ENCODE results near the gene RHBDD1.

Gene RHBDD1

GRCh38 chr2:226794751-226795171 lies 41.1 kb upstream of the RHBDD1 start:
- Histone ChIP-seq H3K4me1 (ENCODE audit: insufficient read depth, poor library complexity, severe bottlenecking) (peaks cover 9% of the 10 kb centered on the region), H3K27me3 (ENCODE audit: insufficient read depth, poor library complexity, severe bottlenecking) (no peaks in the 10 kb centered on the region), H3K9me3 (ENCODE audit: severe bottlenecking) (no peaks in the 10 kb centered on the region), H3K27ac (ENCODE audit: poor library complexity, severe bottlenecking) (peak overlapping the region; percentile 93), H3K4me3 (ENCODE audit: severe bottlenecking) (peak overlapping the region; percentile 63), H3K36me3 (ENCODE audit: low read depth) (peaks cover 74% of the 10 kb centered on the region)
- DNase-seq (ENCODE audit: low spot score) (no peak), ATAC-seq (ENCODE audit: low read depth) (no peak)
- no peak for TF ChIP-seq CTCF (IDR thresholded peaks at IDR 0.05; ENCODE audit: poor library complexity, severe bottlenecking)

DNA sequence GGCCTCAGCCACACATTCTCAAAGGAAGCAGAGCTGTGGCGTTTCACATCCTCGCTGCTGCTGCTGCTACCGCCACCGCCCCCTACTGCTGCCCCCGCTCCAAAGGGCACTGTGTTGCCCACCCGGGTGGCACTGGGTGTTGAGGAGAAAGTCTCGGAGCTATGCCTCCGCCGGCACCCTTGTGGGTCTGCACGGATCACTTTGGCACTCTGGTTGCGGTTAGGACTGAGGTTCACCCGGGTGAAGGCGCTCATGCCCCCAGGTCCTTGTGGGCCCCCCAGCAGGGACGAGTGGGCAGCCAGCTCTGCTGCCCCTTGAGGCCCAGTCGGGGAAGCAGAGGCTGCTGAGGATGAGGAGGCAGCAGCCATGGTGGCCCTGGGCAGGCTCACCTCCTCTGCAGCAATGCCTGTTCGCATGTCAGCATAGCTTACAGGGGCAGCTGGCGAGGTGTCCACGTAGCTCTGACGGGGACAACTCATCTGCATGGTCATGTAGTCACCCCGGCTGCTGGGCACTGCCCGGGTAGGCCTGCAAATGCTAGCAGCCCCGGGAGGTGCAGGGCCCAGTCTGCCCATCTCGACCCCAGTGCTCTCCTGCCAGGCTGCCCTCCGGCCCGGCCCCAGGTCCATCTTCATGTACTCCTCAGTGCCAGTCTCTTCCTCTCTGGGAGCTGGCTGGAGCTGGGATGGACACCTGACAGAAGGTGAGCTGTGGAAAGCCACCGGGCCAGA lies 40.4 kb upstream of the RHBDD1 start:
- Histone ChIP-seq H3K4me1 (ENCODE audit: insufficient read depth, poor library complexity, severe bottlenecking) (peaks cover 7% of the 10 kb centered on the region), H3K9me3 (ENCODE audit: severe bottlenecking) (no peaks in the 10 kb centered on the region), H3K27me3 (ENCODE audit: insufficient read depth, poor library complexity, severe bottlenecking) (no peaks in the 10 kb centered on the region), H3K36me3 (ENCODE audit: low read depth) (peaks cover 68% of the 10 kb centered on the region), H3K4me3 (ENCODE audit: severe bottlenecking) (peak overlapping the region; percentile 63), H3K27ac (ENCODE audit: poor library complexity, severe bottlenecking) (peak overlapping the region; percentile 93)
- DNase-seq (ENCODE audit: low spot score): peak; percentile 68
- peak; percentile 2; the same call in 1 of the 3 replicates for ATAC-seq (ENCODE audit: low read depth)
- peak; percentile 13 for TF ChIP-seq CTCF (IDR thresholded peaks at IDR 0.05; ENCODE audit: poor library complexity, severe bottlenecking)

GRCh38 chr2:226796012-226796839 lies 39.6 kb upstream of the RHBDD1 start:
- peak overlapping the region; percentile 63 for H3K4me3 ChIP-seq (ENCODE audit: severe bottlenecking)
- H3K36me3 ChIP-seq (ENCODE audit: low read depth): peaks cover 60% of the 10 kb centered on the region
- ATAC-seq (ENCODE audit: low read depth) (no peak), DNase-seq (ENCODE audit: low spot score) (no peak)
- H3K4me1 ChIP-seq (ENCODE audit: insufficient read depth, poor library complexity, severe bottlenecking): no peaks in the 10 kb centered on the region
- H3K9me3 ChIP-seq (ENCODE audit: severe bottlenecking): no peaks in the 10 kb centered on the region
- no peak for TF ChIP-seq CTCF (IDR thresholded peaks at IDR 0.05; ENCODE audit: poor library complexity, severe bottlenecking)
- peak overlapping the region; percentile 93 for H3K27ac ChIP-seq (ENCODE audit: poor library complexity, severe bottlenecking)
- no peaks in the 10 kb centered on the region for H3K27me3 ChIP-seq (ENCODE audit: insufficient read depth, poor library complexity, severe bottlenecking)

GRCh38 chr2:226796840-226797288 lies 39.0 kb upstream of the RHBDD1 start:
- H3K27me3 ChIP-seq (ENCODE audit: insufficient read depth, poor library complexity, severe bottlenecking): no peaks in the 10 kb centered on the region
- peak overlapping the region; percentile 63 for H3K4me3 ChIP-seq (ENCODE audit: severe bottlenecking)
- peaks cover 58% of the 10 kb centered on the region for H3K36me3 ChIP-seq (ENCODE audit: low read depth)
- DNase-seq (ENCODE audit: low spot score) (peak; percentile 68), ATAC-seq (ENCODE audit: low read depth) (0 out of 3 replicates have a peak, but pooled peaks have one; percentile 8)
- peak; percentile 83 for TF ChIP-seq CTCF (IDR thresholded peaks at IDR 0.05; ENCODE audit: poor library complexity, severe bottlenecking)
- peak overlapping the region; percentile 93 for H3K27ac ChIP-seq (ENCODE audit: poor library complexity, severe bottlenecking)
- H3K4me1 ChIP-seq (ENCODE audit: insufficient read depth, poor library complexity, severe bottlenecking): peaks cover under 1% of the 10 kb centered on the region
- no peaks in the 10 kb centered on the region for H3K9me3 ChIP-seq (ENCODE audit: severe bottlenecking)

All from RWPE2 (cell line).